ENCODE data around the gene PACS2. TPM values are rescaled to one million over a fixed set of nuclear protein-coding genes. Genes with fewer than 3 reads are reported as not detected.

Gene PACS2
- total and polyA plus RNA-seq, 2 of the 4 experiments (the other 2 are of a cell fraction), result 15.6 to 32.2 TPM

GRCh38 chr14:105430042-105430441, 115.5 kb downstream of the PACS2 start:
- ChIA-PET CTCF (interaction anchor here (1.0 kb wide), 1 partner anchor 18 kb away, joined by 3 read pairs; no protein-coding TSS in a partner anchor), POLR2A (ENCODE audit: unreplicated experiment) (no interaction called here)
- intact Hi-C loops (cut with micrococcal nuclease), result no loop called here
- Histone ChIP-seq H2AFZ (replicated peaks; ENCODE audit: low read length, poor library complexity) (no peak overlapping the region), H3K14ac (replicated peaks; ENCODE audit: low read depth, low read length) (no peak overlapping the region), H2BK20ac (ENCODE audit: low read depth, low read length) (no peak overlapping the region), H3K18ac (ENCODE audit: low read depth, low read length) (no peak overlapping the region), H3K4me3 (ENCODE audit: insufficient read depth, low read depth, low read length) (no peak overlapping the region), H2AK5ac (ENCODE audit: low read depth, low read length) (no peak overlapping the region), H2AK9ac (replicated peaks; ENCODE audit: low read depth, low read length, poor library complexity) (no peak overlapping the region), H3K27me3 (ENCODE audit: control insufficient read depth, insufficient read depth, low read length) (no peaks in the 10 kb centered on the region), H3K36me3 (ENCODE audit: control insufficient read depth, insufficient read depth, low read length) (peaks cover 10% of the 10 kb centered on the region), H2BK5ac (ENCODE audit: low read depth, low read length, poor library complexity, severe bottlenecking) (no peak overlapping the region), H3K4me2 (ENCODE audit: low read depth, low read length) (no peak overlapping the region), H3K9ac (ENCODE audit: low read depth, low read length) (no peak overlapping the region), H4K5ac (ENCODE audit: low read depth, low read length) (no peak overlapping the region), H4K91ac (ENCODE audit: insufficient read depth, low read depth, low read length) (no peak overlapping the region), H3K4ac (ENCODE audit: low read depth, low read length) (no peak overlapping the region), H3K9me1 (ENCODE audit: insufficient read depth, low read length) (peaks cover 10% of the 10 kb centered on the region), H3K79me1 (ENCODE audit: low read depth in 1 of 2, low read length in 2 of 2) (peaks cover 20 to 68% of the 10 kb centered on the region in 2 experiments), H4K20me1 (ENCODE audit: insufficient read depth, low read length) (peaks cover 88% of the 10 kb centered on the region), H3K23ac (ENCODE audit: low read depth, low read length) (no peak overlapping the region), H3K4me1 (ENCODE audit: control insufficient read depth, insufficient read depth, low read length) (no peaks in the 10 kb centered on the region; the same call in 1 of the 2 replicates), H3K9me3 (ENCODE audit: control insufficient read depth, insufficient read depth, low read length) (no peaks in the 10 kb centered on the region), H3K27ac (ENCODE audit: insufficient read depth, low read length) (no peak overlapping the region), H4K8ac (ENCODE audit: low read depth in 2 of 2, low read length in 2 of 2) (no peak overlapping the region), H2BK120ac (ENCODE audit: low read depth, low read length) (no peak overlapping the region), H2BK15ac (ENCODE audit: low read depth, low read length) (no peak overlapping the region), H3K56ac (ENCODE audit: extremely low read depth, insufficient read depth, low read length) (no peak overlapping the region)
- ATAC-seq (ENCODE audit: low read depth) (no peak), DNase-seq (no peak)
- BruUV-seq (replicated peaks), result no TSS peak
- WGBS, 2 experiments (ENCODE audit: extremely low coverage in 2 of 2, insufficient read length in 1 of 2), result no CpG with 5 or more reads among the region's 6 CpGs
- dilution Hi-C loops (cut with HindIII; ENCODE audit: low sequenced_read_pairs, unreplicated experiment), result no loop called here
- in situ Hi-C loops (cut with MboI; ENCODE audit: low sequenced_read_pairs), result no loop called here
- TF ChIP-seq POLR2A (IDR thresholded peaks at IDR 0.05; ENCODE audit: low read depth, low read length) (no peak), RFX5 (IDR thresholded peaks at IDR 0.05; ENCODE audit: low read depth, low read length) (no peak)

Data from IMR-90 (cell line).